Measurements from ENCODE around the gene OR4K14.
"Not testable (repeated sequence)": the region's sequence is repeated elsewhere in the genome, so short reads cannot be mapped to it uniquely, and the experiment has no call there.

Gene OR4K14, protein sequence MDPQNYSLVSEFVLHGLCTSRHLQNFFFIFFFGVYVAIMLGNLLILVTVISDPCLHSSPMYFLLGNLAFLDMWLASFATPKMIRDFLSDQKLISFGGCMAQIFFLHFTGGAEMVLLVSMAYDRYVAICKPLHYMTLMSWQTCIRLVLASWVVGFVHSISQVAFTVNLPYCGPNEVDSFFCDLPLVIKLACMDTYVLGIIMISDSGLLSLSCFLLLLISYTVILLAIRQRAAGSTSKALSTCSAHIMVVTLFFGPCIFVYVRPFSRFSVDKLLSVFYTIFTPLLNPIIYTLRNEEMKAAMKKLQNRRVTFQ

DNA sequence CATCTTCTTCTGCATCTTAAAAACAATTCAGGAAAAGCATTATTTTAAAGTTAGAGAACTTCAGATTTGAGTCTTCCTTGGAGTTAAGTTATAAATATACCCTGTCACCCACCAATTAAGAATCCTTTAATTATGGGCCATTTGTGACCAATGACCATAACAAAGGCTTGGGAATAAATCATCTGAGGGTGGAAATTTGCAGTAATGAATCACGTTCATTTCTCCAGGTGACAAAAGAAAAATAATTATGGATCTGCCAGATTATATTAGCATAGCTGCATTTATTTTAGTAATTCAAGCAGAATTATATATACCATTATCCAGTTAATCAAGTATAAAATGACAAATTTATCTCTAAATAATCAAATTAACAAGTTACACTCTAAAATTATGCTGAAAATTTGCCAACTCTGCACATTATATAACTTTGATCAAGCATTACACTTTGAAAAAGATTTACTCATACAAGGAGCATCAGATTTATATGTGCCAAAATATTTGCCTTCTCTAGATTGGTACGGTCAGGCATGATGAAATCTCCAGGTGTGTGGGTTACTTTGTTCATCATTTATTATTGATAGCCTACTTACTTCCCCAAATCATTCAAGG, at the start of gene OR4K14:
OR4K14 (minus strand) TSS at position 51 of the 609 bp plus-strand sequence. CDS start 4,114 bp downstream, outside the sequence.
- no peak for DNase-seq

DNA sequence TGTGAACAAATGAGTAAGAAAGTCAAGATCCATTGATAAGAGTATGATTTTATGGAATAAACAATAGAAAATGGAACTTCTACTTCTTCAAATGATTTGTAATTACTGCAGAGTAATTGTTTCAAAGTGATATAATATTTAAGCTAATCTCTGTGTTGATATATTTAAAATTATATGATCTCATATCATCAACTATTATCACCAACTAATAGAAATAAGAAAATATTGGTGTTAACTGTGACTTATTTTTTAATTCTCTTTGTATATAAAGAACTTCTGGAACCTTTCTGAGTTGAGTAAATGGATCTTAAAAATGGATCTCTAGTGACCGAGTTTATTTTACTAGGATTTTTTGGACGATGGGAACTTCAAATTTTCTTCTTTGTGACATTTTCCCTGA, 40.6 kb upstream of the OR4K14 start, which contains the start of gene OR4L1:
OR4L1 (plus strand) TSS at position 301 of the 400 bp plus-strand sequence; CDS start at position 301, 0 bp downstream.
- no peak for DNase-seq

DNA sequence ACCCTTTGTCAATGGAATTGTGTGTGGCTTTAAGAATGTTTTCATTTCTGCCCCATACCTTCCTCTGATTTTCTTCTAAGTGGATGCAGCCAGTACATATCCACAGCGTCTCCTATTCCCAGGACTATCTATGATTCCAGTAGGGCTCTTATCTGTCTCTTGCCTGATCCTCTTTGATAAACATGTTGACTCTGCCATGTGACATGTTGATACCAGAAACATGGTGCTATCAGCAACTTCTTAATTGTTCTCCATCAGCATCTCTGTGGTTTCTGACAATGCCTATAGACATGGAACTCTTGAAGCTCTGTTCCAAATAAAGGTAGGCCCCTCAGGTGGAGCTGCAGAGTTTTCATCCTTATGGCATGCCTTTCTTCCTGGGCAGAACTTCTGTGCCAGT, 29.1 kb upstream of the OR4K14 start:
- DNase-seq = no peak

DNA sequence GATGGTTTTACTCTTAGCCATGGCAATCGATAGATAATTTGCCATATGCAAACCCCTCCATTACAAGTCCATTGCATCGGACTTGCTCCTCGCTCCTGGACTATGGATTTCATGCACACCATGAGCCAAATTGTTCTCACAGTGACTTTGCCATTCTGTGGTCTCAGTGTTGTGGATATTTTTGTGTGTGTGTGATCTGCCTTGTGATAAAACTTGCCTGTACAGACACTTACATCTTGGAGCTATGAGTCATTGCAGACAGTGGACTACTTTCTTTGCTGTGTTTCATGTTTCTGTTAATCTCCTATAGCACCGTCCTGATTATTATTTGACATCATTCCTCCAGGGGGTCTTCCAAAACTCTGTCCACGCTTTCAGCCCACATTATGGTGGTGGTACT, 25.1 kb upstream of the OR4K14 start:
- DNase-seq = no peak

DNA sequence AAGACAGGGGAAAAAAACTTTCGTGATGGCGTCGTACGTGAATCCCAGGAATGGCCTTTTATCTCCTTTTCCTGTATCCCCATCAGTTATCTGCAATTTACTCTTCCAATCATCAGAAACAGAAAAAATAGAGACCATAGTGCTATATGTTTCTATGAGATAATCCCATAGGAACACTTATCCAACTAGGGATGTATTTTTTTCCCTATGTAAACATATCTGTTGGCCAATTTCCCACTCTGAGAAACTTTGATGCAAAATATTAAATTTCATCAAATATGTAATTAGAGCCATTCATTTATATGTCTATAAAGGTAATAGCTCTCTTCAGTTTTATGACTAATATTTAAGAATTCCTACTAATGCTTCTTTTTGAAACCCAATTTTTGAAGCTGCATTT, 16.8 kb upstream of the OR4K14 start, which contains the start of gene OR4K13:
OR4K13 (minus strand) TSS at position 101 of the 400 bp plus-strand sequence. CDS start 1,280 bp downstream, outside the sequence.
- no peak for DNase-seq

DNA sequence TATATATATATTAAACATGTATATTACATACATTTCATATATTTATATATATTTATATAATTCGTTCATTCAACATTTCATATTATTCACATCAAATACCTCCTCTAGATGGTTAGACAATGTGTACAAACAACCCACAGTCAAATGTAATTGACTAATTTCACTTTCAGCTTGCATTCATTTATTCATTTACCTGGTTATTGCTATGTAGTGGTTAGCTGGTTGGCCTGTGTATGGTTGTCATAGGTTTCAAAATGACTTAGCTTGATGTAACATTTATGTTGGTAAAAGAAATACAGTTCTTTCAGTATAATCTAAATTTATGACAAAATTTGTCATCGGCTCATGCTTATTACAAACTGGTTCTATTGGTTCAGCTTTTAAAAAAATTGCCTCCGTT, 16.3 kb upstream of the OR4K14 start:
- DNase-seq = no peak

DNA sequence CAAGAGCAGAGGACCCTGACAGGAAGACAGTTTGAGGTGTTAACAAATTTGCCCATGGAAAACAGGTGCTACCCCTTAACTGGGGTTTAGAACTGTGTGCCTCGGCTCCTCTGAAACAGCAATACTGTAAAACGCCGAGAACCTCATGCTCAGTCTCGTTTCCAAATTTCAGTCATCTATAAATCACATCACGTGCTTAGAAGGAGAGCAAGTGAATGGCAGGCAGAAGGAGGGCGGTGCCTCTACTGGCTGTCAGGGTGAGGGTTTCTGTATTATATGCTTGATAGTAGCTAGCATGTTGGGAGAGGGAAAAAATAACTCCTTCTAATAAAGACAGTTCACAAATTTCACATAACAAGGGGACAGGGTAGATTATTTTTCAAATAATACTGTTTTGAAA, 12.0 kb upstream of the OR4K14 start:
- DNase-seq = no peak

DNA sequence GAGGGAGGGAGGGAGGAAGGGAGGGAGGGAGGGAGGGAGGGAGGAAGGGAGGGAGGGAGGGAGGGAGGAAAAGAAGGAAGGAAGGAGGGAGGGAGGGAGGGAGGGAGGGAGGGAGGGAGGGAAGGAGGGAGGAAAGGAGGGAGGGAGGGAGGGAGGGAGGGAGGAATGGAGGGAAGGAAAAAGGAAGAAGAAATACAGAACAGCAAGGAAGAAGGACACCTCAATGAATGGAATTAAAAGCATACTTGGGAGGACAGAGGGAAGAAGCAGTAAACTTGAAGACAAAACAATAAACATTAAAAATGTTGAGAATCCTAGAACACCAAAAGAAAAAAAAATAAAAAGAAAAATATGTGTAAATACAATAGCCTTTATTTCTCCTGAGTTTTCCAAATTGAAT, 11.0 kb downstream of the OR4K14 start:
- no peak for DNase-seq

DNA sequence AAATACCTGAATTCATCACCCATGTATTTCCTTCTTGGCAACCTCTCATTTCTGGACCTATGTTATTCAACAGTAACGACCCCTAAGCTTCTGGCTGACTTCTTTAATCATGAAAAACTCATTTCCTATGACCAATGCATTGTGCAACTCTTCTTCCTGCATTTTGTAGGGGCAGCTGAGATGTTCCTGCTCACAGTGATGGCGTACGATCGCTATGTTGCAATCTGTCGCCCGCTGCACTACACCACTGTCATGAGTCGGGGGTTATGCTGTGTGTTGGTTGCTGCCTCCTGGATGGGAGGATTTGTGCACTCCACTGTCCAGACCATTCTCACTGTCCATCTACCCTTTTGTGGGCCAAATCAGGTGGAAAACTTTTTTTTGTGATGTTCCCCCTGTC, 16.8 kb downstream of the OR4K14 start:
- DNase-seq = no peak

DNA sequence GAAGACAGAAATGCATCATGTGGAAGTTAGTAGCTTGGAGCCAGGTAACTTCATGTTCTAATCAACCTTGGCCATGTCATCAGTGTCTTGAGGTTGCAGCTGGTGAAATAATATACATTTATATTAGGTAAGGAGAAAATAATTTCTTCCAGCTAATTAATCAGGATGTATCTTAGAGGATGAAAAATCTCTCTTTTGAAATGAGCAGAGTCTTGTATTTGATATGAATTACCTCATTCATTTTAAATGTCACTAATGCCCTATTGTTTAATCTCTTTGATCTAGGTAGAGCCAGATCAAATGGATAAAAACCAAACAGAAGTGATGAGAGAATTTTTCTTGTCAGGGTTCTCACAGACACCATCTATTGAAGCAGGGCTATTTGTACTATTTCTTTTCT, 17.2 kb downstream of the OR4K14 start, which contains the start of gene OR4Q2:
OR4Q2 (plus strand) TSS at position 301 of the 400 bp plus-strand sequence.
- no peak for DNase-seq

DNA sequence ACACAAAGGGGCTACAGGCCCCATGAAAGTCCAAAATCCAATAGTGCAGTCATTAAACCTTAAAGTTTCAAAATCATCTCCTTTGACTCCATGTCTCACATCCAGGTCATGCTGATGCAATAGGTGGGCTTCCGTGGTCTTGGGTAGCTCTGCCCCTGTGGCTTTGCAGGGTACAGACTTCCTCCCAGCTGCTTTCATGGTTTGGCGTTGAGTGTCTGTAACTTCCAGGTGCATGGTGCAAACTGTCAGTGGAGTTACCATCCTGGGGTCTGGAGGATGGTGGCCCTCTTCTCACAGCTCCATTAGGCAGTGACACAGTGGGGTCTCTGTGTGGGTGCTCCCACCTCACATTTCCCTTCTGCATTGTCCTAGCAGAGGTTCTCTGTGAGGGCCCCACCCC, 25.7 kb downstream of the OR4K14 start:
- no peak for DNase-seq

DNA sequence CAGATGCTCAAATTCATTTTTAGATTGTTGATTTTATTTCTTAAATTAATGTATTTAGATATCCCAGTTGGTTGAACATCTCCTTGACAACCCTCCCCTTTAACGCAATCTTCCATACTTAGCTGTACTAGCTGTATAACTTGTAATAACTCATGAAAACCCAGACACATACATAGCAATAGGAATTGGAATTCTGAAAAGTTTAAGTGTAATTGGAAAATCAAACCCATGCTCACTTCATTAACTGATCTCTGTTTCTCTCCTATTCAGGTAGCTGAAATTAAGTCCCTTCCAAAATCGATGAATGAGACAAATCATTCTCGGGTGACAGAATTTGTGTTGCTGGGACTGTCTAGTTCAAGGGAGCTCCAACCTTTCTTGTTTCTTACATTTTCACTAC, 43.8 kb downstream of the OR4K14 start, which contains the start of gene OR4K15:
OR4K15 (plus strand) TSS at position 301 of the 400 bp plus-strand sequence; CDS start at position 301, 0 bp downstream.
- DNase-seq = no peak

DNA sequence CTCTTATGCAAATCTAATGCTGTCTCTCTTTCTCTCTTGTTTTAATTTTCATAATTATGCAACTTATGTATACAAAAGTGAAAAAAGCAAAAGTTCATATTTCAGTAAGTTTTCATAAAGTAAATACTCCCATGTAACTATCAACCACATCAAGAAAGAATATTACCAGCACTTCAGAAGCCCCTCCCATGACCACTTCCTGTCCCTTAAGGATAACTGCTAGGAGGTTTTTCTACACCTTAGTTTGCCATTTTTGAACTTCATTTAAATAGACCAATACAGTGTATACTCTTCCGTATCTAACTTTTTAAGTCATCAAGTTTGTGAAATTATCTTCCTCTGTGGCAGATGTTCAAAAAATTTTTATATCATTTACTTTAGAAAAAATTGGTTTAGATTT, 44.3 kb downstream of the OR4K14 start:
- no peak for DNase-seq

DNA sequence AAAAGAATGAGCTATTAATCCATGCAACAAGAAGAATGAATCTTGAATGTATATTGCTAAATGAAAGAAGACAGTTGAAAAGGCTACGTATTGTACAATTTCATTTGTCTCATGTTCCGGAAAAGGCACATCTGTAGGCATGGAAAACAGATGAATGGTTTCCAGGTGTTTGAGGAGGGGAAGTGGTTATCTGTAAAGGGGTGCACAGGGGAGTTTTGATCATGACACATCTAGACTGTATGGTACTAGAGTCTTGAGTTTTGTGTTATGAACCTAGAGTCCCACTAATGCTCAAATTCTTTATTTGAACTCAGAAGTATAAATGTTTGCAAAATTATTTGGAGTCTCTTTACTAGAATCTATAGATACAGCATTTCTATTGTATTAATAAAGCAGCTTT, 49.4 kb downstream of the OR4K14 start:
- not testable (repeated sequence) for DNase-seq

Data from EL (cell line).